Measurements from ENCODE around the gene EHMT1.

- TF ChIP-seq CTCF (conservative IDR thresholded peaks at IDR 0.05; ENCODE audit: low read length) (peak; percentile 76), EZH2phosphoT487 (IDR thresholded peaks at IDR 0.05; ENCODE audit: borderline replicate concordance, low read depth, low read length) (no peak)
These were observed 42.9 kb upstream of the EHMT1 start for GRCh38 chr9:137575716-137576411.
